GM12878 (cell line): ENCODE data around the gene SCGB3A2. TPM values are rescaled to one million over a fixed set of nuclear protein-coding genes. Genes with fewer than 3 reads are reported as not detected.

Experiments
- ATAC-seq: fragments of 200-7000 bp; cut with Tn5 transposase; 3 replicates; pipeline ENCODE4 v1.9.1; 2020; ENCODE audit warnings: mild to moderate bottlenecking, moderate library complexity
- BruUV-seq: library from RNA; stranded (reverse); fragments of 400-500 nt; replicated peaks from 2 replicates; lab custom pipeline; 2021; lab: Mats Ljungman, UMichigan
- CTCF ChIA-PET: fragments of 300-600 bp; sonication (Branson Sonifier 250); formaldehyde crosslinking; extraction: SDS; loops from one replicate; lab custom pipeline; 2021; ENCODE audit warnings: inconsistent platforms; lab: Yijun Ruan, JAX
- POLR2A ChIA-PET: fragments of 350-600 bp; formaldehyde crosslinking; extraction: SDS; loops from one replicate; lab custom pipeline; 2021; ENCODE audit warnings: inconsistent platforms; lab: Charles Lee
- RAD21 ChIA-PET: fragments of 300-600 bp; sonication (Branson Sonifier 250); formaldehyde crosslinking; loops from one replicate; lab custom pipeline; 2023; ENCODE audit warnings: antibody characterized with exemption; ENCODE audit not compliant: unreplicated experiment; lab: Charles Lee
- SMC1A ChIA-PET: fragments of 300-600 bp; sonication (Branson Sonifier 250); formaldehyde crosslinking; loops from one replicate; lab custom pipeline; 2023; ENCODE audit not compliant: unreplicated experiment, uncharacterized antibody; lab: Charles Lee
- DNase-seq: peaks from one replicate; pipeline ENCODE4 v3.0.0-alpha.2; 2011; ENCODE audit warnings: low read depth, low spot score
- FAIRE-seq: peaks from 3 replicates; lab custom pipeline; 2011; peaks lifted over from hg19 to GRCh38; lab: Jason Lieb, UNC
- H2AFZ ChIP-seq: 2 replicates; pipeline ENCODE4 v1.6.0; 2011; ENCODE audit warnings: low read depth, low read length, control low read depth; ENCODE audit not compliant: control insufficient read depth
- H3K27ac ChIP-seq: 2 replicates; pipeline ENCODE4 v1.5.1; 2011; ENCODE audit warnings: control low read depth; ENCODE audit not compliant: control insufficient read depth, insufficient read depth
- H3K27me3 ChIP-seq, 2 experiments: replicated peaks in 1 of 2; 2 replicates each; pipeline versions ENCODE4 v1.6.0 to v1.6.1; 2011; ENCODE audit warnings: low read length in 1 of 2; ENCODE audit not compliant: control insufficient read depth in 2 of 2, insufficient read depth in 2 of 2
- H3K36me3 ChIP-seq, 2 experiments: 2 replicates each; pipeline ENCODE4 v1.5.1; 2011; ENCODE audit warnings: low read length in 1 of 2; ENCODE audit not compliant: control insufficient read depth in 2 of 2, insufficient read depth in 2 of 2
- H3K4me1 ChIP-seq: 2 replicates; pipeline ENCODE4 v1.6.1; 2011; ENCODE audit warnings: mild to moderate bottlenecking, low read length, moderate library complexity, mixed read lengths; ENCODE audit not compliant: control insufficient read depth, insufficient read depth
- H3K4me2 ChIP-seq: 2 replicates; pipeline ENCODE4 v1.6.0; 2011; ENCODE audit warnings: control low read depth; ENCODE audit not compliant: control insufficient read depth, insufficient read depth
- H3K4me3 ChIP-seq: fragments of 200-600 bp; sonication (generic); 2 replicates; pipeline ENCODE4 v1.5.1; 2016
- H3K79me2 ChIP-seq: 2 replicates; pipeline ENCODE4 v1.6.0; 2011; ENCODE audit warnings: low read length; ENCODE audit not compliant: control insufficient read depth, insufficient read depth
- H3K9ac ChIP-seq: 2 replicates; pipeline ENCODE4 v1.8.0; 2011; ENCODE audit warnings: low read length, control low read depth, mixed read lengths; ENCODE audit not compliant: control insufficient read depth, insufficient read depth
- H3K9me3 ChIP-seq: replicated peaks from 3 replicates; pipeline ENCODE4 v1.5.1; 2011; ENCODE audit warnings: mild to moderate bottlenecking, low read length; ENCODE audit not compliant: control insufficient read depth, insufficient read depth
- H4K20me1 ChIP-seq: 2 replicates; pipeline ENCODE4 v1.6.0; 2011; ENCODE audit not compliant: control insufficient read depth, insufficient read depth
- CBX5 ChIP-seq: sonication (generic); IDR thresholded peaks from 2 replicates; pipeline ENCODE4 v1.6.1; 2016; ENCODE audit warnings: low read depth, moderate library complexity, mild to moderate bottlenecking, inconsistent platforms
- HSF1 ChIP-seq: fragments of 150-350 bp; IDR thresholded peaks from 2 replicates; pipeline ENCODE4 v1.6.1; 2014; ENCODE audit warnings: mild to moderate bottlenecking, low read depth, low read length
- MAX ChIP-seq: IDR thresholded peaks from 2 replicates; pipeline ENCODE4 v1.6.1; 2012; ENCODE audit warnings: low read depth, low read length, improper control_type of control experiment
- NRF1 ChIP-seq: conservative IDR thresholded peaks from 2 replicates; pipeline ENCODE4 v1.6.1; 2011; ENCODE audit warnings: mild to moderate bottlenecking, low read depth, low read length, improper control_type of control experiment
- PAX8 ChIP-seq: fragments of 450-650 bp; IDR thresholded peaks from 2 replicates; pipeline ENCODE4 v1.6.1; 2017; ENCODE audit warnings: mild to moderate bottlenecking, moderate library complexity
- SIN3A ChIP-seq: IDR thresholded peaks from 2 replicates; pipeline ENCODE4 v1.6.1; 2012; ENCODE audit warnings: low read depth, low read length, improper control_type of control experiment
- SMAD1 ChIP-seq: fragments of 450-650 bp; IDR thresholded peaks from 2 replicates; pipeline ENCODE4 v1.6.1; 2018; ENCODE audit warnings: mild to moderate bottlenecking, low read depth; ENCODE audit not compliant: partially characterized antibody
- SRF ChIP-seq, 2 experiments: IDR thresholded peaks; 2 replicates each; pipeline ENCODE4 v1.6.1; 2011; ENCODE audit warnings: low read depth in 2 of 2, low read length in 2 of 2, mild to moderate bottlenecking in 1 of 2, moderate library complexity in 1 of 2
- TAF1 ChIP-seq: IDR thresholded peaks from 2 replicates; pipeline ENCODE4 v1.6.1; 2011; ENCODE audit warnings: mild to moderate bottlenecking, low read depth, low read length, borderline replicate concordance
- TCF12 ChIP-seq: IDR thresholded peaks from 2 replicates; pipeline ENCODE4 v1.6.1; 2011; ENCODE audit warnings: low read depth, mild to moderate bottlenecking, low read length
- TCF7 ChIP-seq: IDR thresholded peaks from 2 replicates; pipeline ENCODE4 v1.6.1; 2014; ENCODE audit warnings: antibody characterized with exemption, borderline replicate concordance
- WGBS: methylation state at CpG from one replicate; pipeline ENCODE4 v1.1.6; 2016; ENCODE audit warnings: low lambda C conversion rate; ENCODE audit not compliant: insufficient replicate concordance, insufficient coverage; ENCODE audit errors: missing lambda C conversion rate; 5-methylcytosine and 5-hydroxymethylcytosine counted together
- in situ Hi-C: fragments of 300-500 bp; cut with MboI; formaldehyde crosslinking; loops from 9 replicates; pipeline ENCODE4 v1.14.3; 2018; ENCODE audit warnings: mixed read lengths
- intact Hi-C: fragments of 100-400 bp; cut with micrococcal nuclease; formaldehyde crosslinking; loops from one replicate; pipeline ENCODE4 v1.14.2; 2022; ENCODE audit not compliant: unreplicated experiment
- polyA plus RNA-seq, 11 experiments: library from polyadenylated mRNA; depleted of rRNA in 4 of 11; unstranded in 6 of 11; stranded (reverse) in 5 of 11; fragments of >200 nt; fragmentation: Nextera tagmentation in 4 of 11; fragmentation: Illumina TruSeq in 1 of 11; extraction: Ambion mirVana in 4 of 11; extraction: Trizol in 1 of 11; gene quantifications; 1 replicate in 1 of 11; 2 replicates in 10 of 11; pipeline versions ENCODE4 v1.2.1 to v1.2.3, GENCODE V29; 2011 to 2016; ENCODE audit warnings: inconsistent platforms in 2 of 11, missing spikeins in 2 of 11, low read depth in 1 of 11
- total RNA-seq, 4 experiments: library from RNA; depleted of rRNA in 3 of 4; stranded (reverse); fragments of >200 nt in 3 of 4; fragmentation: Illumina TruSeq in 1 of 4; extraction: Trizol in 1 of 4; gene quantifications; 2 replicates each; pipeline versions ENCODE4 v1.2.1 to v1.2.3, GENCODE V29; 2013 to 2021
- TF ChIP-seq, protein P1 (sequence below): IDR thresholded peaks from 2 replicates; pipeline ENCODE4 v1.6.1; 2012; ENCODE audit warnings: mild to moderate bottlenecking, low read depth, low read length

The SCGB3A2 gene
- total and polyA plus RNA-seq, 10 of the 15 experiments (the other 5 are each of a cell fraction or from before 2014, with no cell fraction given) = 0.24 TPM; not detected in 9

DNA sequence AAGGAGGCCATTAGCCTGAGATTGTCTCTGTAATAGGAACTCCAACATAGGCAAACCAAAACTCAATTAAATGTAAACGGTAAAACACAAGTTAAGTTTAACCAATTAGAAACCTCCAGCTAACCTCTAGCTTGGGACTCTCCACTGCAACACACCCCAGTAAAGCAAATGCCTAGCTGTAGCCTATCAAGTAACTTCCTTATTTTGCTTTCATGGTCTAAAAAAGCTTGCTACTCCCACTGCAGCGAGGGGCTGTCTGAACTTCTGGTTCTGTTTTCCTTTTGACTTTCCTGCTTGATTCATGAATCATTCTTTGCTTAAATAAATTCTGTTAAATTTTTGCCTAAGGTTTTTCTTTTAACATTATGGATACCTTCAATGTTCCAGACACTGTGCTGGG, 52.3 kb downstream of the SCGB3A2 start:
- ChIA-PET SMC1A (no interaction called here), RAD21 (no interaction called here), POLR2A (no interaction called here), CTCF (no interaction called here)
- Histone ChIP-seq H3K79me2 (no peaks in the 10 kb centered on the region), H3K9ac (no peak overlapping the region), H3K9me3 (no peaks in the 10 kb centered on the region), H4K20me1 (no peaks in the 10 kb centered on the region), H3K27me3 (no peaks in the 10 kb centered on the region), H2AFZ (no peak overlapping the region), H3K27ac (no peak overlapping the region), H3K4me3 (no peak overlapping the region), H3K36me3 (no peaks in the 10 kb centered on the region), H3K4me2 (no peak overlapping the region), H3K4me1 (no peaks in the 10 kb centered on the region)
- WGBS = 0% methylated on average over 2 of the region's 2 CpGs
- intact Hi-C loops (no loop called here), in situ Hi-C loops (no loop called here)
- DNase-seq (no peak), FAIRE-seq (no peak), ATAC-seq (peak; percentile 75)
- BruUV-seq = no TSS peak
- TF ChIP-seq SMAD1 = no peak
- no peak for TF ChIP-seq TCF7
- TF ChIP-seq, protein P1, sequence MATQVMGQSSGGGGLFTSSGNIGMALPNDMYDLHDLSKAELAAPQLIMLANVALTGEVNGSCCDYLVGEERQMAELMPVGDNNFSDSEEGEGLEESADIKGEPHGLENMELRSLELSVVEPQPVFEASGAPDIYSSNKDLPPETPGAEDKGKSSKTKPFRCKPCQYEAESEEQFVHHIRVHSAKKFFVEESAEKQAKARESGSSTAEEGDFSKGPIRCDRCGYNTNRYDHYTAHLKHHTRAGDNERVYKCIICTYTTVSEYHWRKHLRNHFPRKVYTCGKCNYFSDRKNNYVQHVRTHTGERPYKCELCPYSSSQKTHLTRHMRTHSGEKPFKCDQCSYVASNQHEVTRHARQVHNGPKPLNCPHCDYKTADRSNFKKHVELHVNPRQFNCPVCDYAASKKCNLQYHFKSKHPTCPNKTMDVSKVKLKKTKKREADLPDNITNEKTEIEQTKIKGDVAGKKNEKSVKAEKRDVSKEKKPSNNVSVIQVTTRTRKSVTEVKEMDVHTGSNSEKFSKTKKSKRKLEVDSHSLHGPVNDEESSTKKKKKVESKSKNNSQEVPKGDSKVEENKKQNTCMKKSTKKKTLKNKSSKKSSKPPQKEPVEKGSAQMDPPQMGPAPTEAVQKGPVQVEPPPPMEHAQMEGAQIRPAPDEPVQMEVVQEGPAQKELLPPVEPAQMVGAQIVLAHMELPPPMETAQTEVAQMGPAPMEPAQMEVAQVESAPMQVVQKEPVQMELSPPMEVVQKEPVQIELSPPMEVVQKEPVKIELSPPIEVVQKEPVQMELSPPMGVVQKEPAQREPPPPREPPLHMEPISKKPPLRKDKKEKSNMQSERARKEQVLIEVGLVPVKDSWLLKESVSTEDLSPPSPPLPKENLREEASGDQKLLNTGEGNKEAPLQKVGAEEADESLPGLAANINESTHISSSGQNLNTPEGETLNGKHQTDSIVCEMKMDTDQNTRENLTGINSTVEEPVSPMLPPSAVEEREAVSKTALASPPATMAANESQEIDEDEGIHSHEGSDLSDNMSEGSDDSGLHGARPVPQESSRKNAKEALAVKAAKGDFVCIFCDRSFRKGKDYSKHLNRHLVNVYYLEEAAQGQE = no peak
- TF ChIP-seq TCF12 = no peak
- no peak for TF ChIP-seq TAF1
- no peak for TF ChIP-seq HSF1
- TF ChIP-seq MAX = no peak
- no peak for TF ChIP-seq CBX5
- no peak for TF ChIP-seq SIN3A
- TF ChIP-seq SRF (IDR thresholded peaks at IDR 0.05; ENCODE audit: low read depth in 2 of 2, low read length in 2 of 2) = no peak
- no peak for TF ChIP-seq PAX8
- no peak for TF ChIP-seq NRF1

Other genes starting within 250 kb of the SCGB3A2 start
- 0.51 and 0.82 TPM in 2 replicates for gene JAKMIP2, start 96.0 kb upstream of the SCGB3A2 start, total RNA-seq (2014; rRNA removed)
- gene JAKMIP2, start 96.0 kb upstream of the SCGB3A2 start, total RNA-seq (2014; rRNA removed; fragmentation: Illumina TruSeq; extraction: Trizol) = 1.5 and 1.8 TPM in 2 replicates
- 1.5 TPM in 2 replicates for gene JAKMIP2, start 96.0 kb upstream of the SCGB3A2 start, total RNA-seq (2021)
- gene JAKMIP2, start 96.0 kb upstream of the SCGB3A2 start, polyA plus RNA-seq (2011; rRNA removed) = 1.2 and 1.9 TPM in 2 replicates
- 0.82 and 1.9 TPM in 2 replicates for gene JAKMIP2, start 96.0 kb upstream of the SCGB3A2 start, polyA plus RNA-seq (2014; fragmentation: Illumina TruSeq; extraction: Trizol)
- gene JAKMIP2, start 96.0 kb upstream of the SCGB3A2 start, polyA plus RNA-seq (2014; fragmentation: Nextera tagmentation; extraction: Ambion mirVana) = under 1 TPM; 0.55 to 0.75 TPM
- gene JAKMIP2, start 96.0 kb upstream of the SCGB3A2 start, polyA plus RNA-seq (2014; rRNA removed) = 0.38 and 0.95 TPM in 2 replicates
- gene JAKMIP2, start 96.0 kb upstream of the SCGB3A2 start, polyA plus RNA-seq (2016; fragmentation: Nextera tagmentation; extraction: Ambion mirVana) = 1 to 10 TPM in 1 of 2 experiments, under 1 TPM in 1; 0.63 to 1.4 TPM
- not detected in 2 replicates for gene SPINK1, start 47.0 kb upstream of the SCGB3A2 start, total RNA-seq (2014; rRNA removed)
- not detected in 2 replicates for gene SPINK1, start 47.0 kb upstream of the SCGB3A2 start, total RNA-seq (2014; rRNA removed; fragmentation: Illumina TruSeq; extraction: Trizol)
- 2.8 and 3.6 TPM in 2 replicates for gene SPINK1, start 47.0 kb upstream of the SCGB3A2 start, total RNA-seq (2021)
- not detected in 2 replicates for gene SPINK1, start 47.0 kb upstream of the SCGB3A2 start, polyA plus RNA-seq (2011; rRNA removed)
- 1.2 TPM in 1 of 2 replicates, not detected in the other for gene SPINK1, start 47.0 kb upstream of the SCGB3A2 start, polyA plus RNA-seq (2014; fragmentation: Illumina TruSeq; extraction: Trizol)
- not detected for gene SPINK1, start 47.0 kb upstream of the SCGB3A2 start, polyA plus RNA-seq (2014; fragmentation: Nextera tagmentation; extraction: Ambion mirVana)
- gene SPINK1, start 47.0 kb upstream of the SCGB3A2 start, polyA plus RNA-seq (2014; rRNA removed) = not detected in 2 replicates
- gene SPINK1, start 47.0 kb upstream of the SCGB3A2 start, polyA plus RNA-seq (2016; fragmentation: Nextera tagmentation; extraction: Ambion mirVana) = not detected
- not detected in 2 replicates for gene C5orf46, start 27.8 kb downstream of the SCGB3A2 start, total RNA-seq (2014; rRNA removed)
- gene C5orf46, start 27.8 kb downstream of the SCGB3A2 start, total RNA-seq (2014; rRNA removed; fragmentation: Illumina TruSeq; extraction: Trizol) = not detected in 2 replicates
- not detected in 2 replicates for gene C5orf46, start 27.8 kb downstream of the SCGB3A2 start, total RNA-seq (2021)
- not detected in 2 replicates for gene C5orf46, start 27.8 kb downstream of the SCGB3A2 start, polyA plus RNA-seq (2011; rRNA removed)
- not detected in 2 replicates for gene C5orf46, start 27.8 kb downstream of the SCGB3A2 start, polyA plus RNA-seq (2014; fragmentation: Illumina TruSeq; extraction: Trizol)
- gene C5orf46, start 27.8 kb downstream of the SCGB3A2 start, polyA plus RNA-seq (2014; fragmentation: Nextera tagmentation; extraction: Ambion mirVana) = not detected
- not detected in 2 replicates for gene C5orf46, start 27.8 kb downstream of the SCGB3A2 start, polyA plus RNA-seq (2014; rRNA removed)
- not detected for gene C5orf46, start 27.8 kb downstream of the SCGB3A2 start, polyA plus RNA-seq (2016; fragmentation: Nextera tagmentation; extraction: Ambion mirVana)
- not detected in 2 replicates for gene SPINK5, start 185.3 kb downstream of the SCGB3A2 start, total RNA-seq (2014; rRNA removed)
- 0.09 TPM in 1 of 2 replicates, not detected in the other for gene SPINK5, start 185.3 kb downstream of the SCGB3A2 start, total RNA-seq (2014; rRNA removed; fragmentation: Illumina TruSeq; extraction: Trizol)
- gene SPINK5, start 185.3 kb downstream of the SCGB3A2 start, total RNA-seq (2021) = not detected in 2 replicates
- gene SPINK5, start 185.3 kb downstream of the SCGB3A2 start, polyA plus RNA-seq (2011; rRNA removed) = 0.03 TPM in 1 of 2 replicates, not detected in the other
- not detected in 2 replicates for gene SPINK5, start 185.3 kb downstream of the SCGB3A2 start, polyA plus RNA-seq (2014; fragmentation: Illumina TruSeq; extraction: Trizol)
- under 1 TPM in 1 of 2 experiments, not detected in 1; 0.04 TPM for gene SPINK5, start 185.3 kb downstream of the SCGB3A2 start, polyA plus RNA-seq (2014; fragmentation: Nextera tagmentation; extraction: Ambion mirVana)
- not detected in 2 replicates for gene SPINK5, start 185.3 kb downstream of the SCGB3A2 start, polyA plus RNA-seq (2014; rRNA removed)
- not detected for gene SPINK5, start 185.3 kb downstream of the SCGB3A2 start, polyA plus RNA-seq (2016; fragmentation: Nextera tagmentation; extraction: Ambion mirVana)